ENCODE data around the gene ARHGAP30. TPM values are rescaled to one million over a fixed set of nuclear protein-coding genes. Genes with fewer than 3 reads are reported as not detected.

Gene ARHGAP30
- total RNA-seq, 1 donor from 2014 or later = not detected

- H3K27me3 Mint-ChIP-seq (ENCODE audit: unreplicated experiment) = peaks cover 6% of the 10 kb centered on the region
- no peak for TF ChIP-seq CTCF (IDR thresholded peaks at IDR 0.05; ENCODE audit: partially characterized antibody, unreplicated experiment)
- no peak overlapping the region for H3K27ac Mint-ChIP-seq (ENCODE audit: unreplicated experiment)
- DNase-seq = no peak
- no peak overlapping the region for H3K4me3 Mint-ChIP-seq (ENCODE audit: unreplicated experiment)
- H3K36me3 Mint-ChIP-seq (ENCODE audit: unreplicated experiment) = no peaks in the 10 kb centered on the region
- no peaks in the 10 kb centered on the region for H3K4me1 Mint-ChIP-seq (ENCODE audit: low read depth, unreplicated experiment)
- H3K9me3 Mint-ChIP-seq (ENCODE audit: unreplicated experiment) = no peaks in the 10 kb centered on the region
Observed at GRCh38 chr1:161054805-161055204, 14.9 kb downstream of the ARHGAP30 start.

GRCh38 chr1:161054232-161054631, 15.5 kb downstream of the ARHGAP30 start:
- no peak overlapping the region for H3K27ac Mint-ChIP-seq (ENCODE audit: unreplicated experiment)
- no peak for DNase-seq
- TF ChIP-seq CTCF (IDR thresholded peaks at IDR 0.05; ENCODE audit: partially characterized antibody, unreplicated experiment) = no peak
- peaks cover 6% of the 10 kb centered on the region for H3K27me3 Mint-ChIP-seq (ENCODE audit: unreplicated experiment)
- no peak overlapping the region for H3K4me3 Mint-ChIP-seq (ENCODE audit: unreplicated experiment)
- no peaks in the 10 kb centered on the region for H3K9me3 Mint-ChIP-seq (ENCODE audit: unreplicated experiment)
- no peaks in the 10 kb centered on the region for H3K36me3 Mint-ChIP-seq (ENCODE audit: unreplicated experiment)
- no peaks in the 10 kb centered on the region for H3K4me1 Mint-ChIP-seq (ENCODE audit: low read depth, unreplicated experiment)

- peaks cover 6% of the 10 kb centered on the region for H3K27me3 Mint-ChIP-seq (ENCODE audit: unreplicated experiment)
- no peak overlapping the region for H3K4me3 Mint-ChIP-seq (ENCODE audit: unreplicated experiment)
- no peak for DNase-seq
- no peak for TF ChIP-seq CTCF (IDR thresholded peaks at IDR 0.05; ENCODE audit: partially characterized antibody, unreplicated experiment)
- H3K9me3 Mint-ChIP-seq (ENCODE audit: unreplicated experiment) = no peaks in the 10 kb centered on the region
- no peak overlapping the region for H3K27ac Mint-ChIP-seq (ENCODE audit: unreplicated experiment)
- peaks cover 7% of the 10 kb centered on the region for H3K36me3 Mint-ChIP-seq (ENCODE audit: unreplicated experiment)
- no peaks in the 10 kb centered on the region for H3K4me1 Mint-ChIP-seq (ENCODE audit: low read depth, unreplicated experiment)
Observed at GRCh38 chr1:161052899-161053298, 16.8 kb downstream of the ARHGAP30 start.

GRCh38 chr1:161051219-161051618, 18.5 kb downstream of the ARHGAP30 start:
- no peak for TF ChIP-seq CTCF (IDR thresholded peaks at IDR 0.05; ENCODE audit: partially characterized antibody, unreplicated experiment)
- Mint-ChIP-seq H3K4me1 (ENCODE audit: low read depth, unreplicated experiment) (no peaks in the 10 kb centered on the region), H3K27me3 (ENCODE audit: unreplicated experiment) (peaks cover 9% of the 10 kb centered on the region), H3K36me3 (ENCODE audit: unreplicated experiment) (peaks cover 13% of the 10 kb centered on the region), H3K9me3 (ENCODE audit: unreplicated experiment) (peaks cover 3% of the 10 kb centered on the region), H3K27ac (ENCODE audit: unreplicated experiment) (no peak overlapping the region), H3K4me3 (ENCODE audit: unreplicated experiment) (no peak overlapping the region)
- no peak for DNase-seq

GRCh38 chr1:161048949-161049722, 20.6 kb downstream of the ARHGAP30 start:
- no peak for DNase-seq
- Mint-ChIP-seq H3K4me1 (ENCODE audit: low read depth, unreplicated experiment) (peaks cover 2% of the 10 kb centered on the region), H3K27ac (ENCODE audit: unreplicated experiment) (no peak overlapping the region), H3K36me3 (ENCODE audit: unreplicated experiment) (peaks cover 17% of the 10 kb centered on the region), H3K4me3 (ENCODE audit: unreplicated experiment) (no peak overlapping the region), H3K9me3 (ENCODE audit: unreplicated experiment) (peaks cover 13% of the 10 kb centered on the region), H3K27me3 (ENCODE audit: unreplicated experiment) (peaks cover 22% of the 10 kb centered on the region)
- no peak for TF ChIP-seq CTCF (IDR thresholded peaks at IDR 0.05; ENCODE audit: partially characterized antibody, unreplicated experiment)

All from glutamatergic neuron (in vitro differentiated cells).